H1 (cell line): ENCODE measurements around the gene GRK7. TPM values are rescaled to one million over a fixed set of nuclear protein-coding genes. Genes with fewer than 3 reads are reported as not detected.

Source experiments
- CTCF ChIA-PET: fragments of 300-600 bp; sonication (Branson Sonifier 250); formaldehyde crosslinking; loops from one replicate; lab custom pipeline; 2021; ENCODE audit not compliant: partially characterized antibody; lab: Charles Lee
- POLR2A ChIA-PET: fragments of 300-600 bp; sonication (Branson Sonifier 250); formaldehyde crosslinking; loops from one replicate; lab custom pipeline; 2021; ENCODE audit warnings: inconsistent platforms; ENCODE audit not compliant: partially characterized antibody; lab: Charles Lee
- DNase-seq, 2 experiments: peaks; one replicate each; pipeline versions ENCODE4 v3.0.0 to v3.0.0-alpha.2; 2010 to 2022; ENCODE audit warnings: low spot score in 2 of 2, low read depth in 1 of 2, mixed read lengths in 1 of 2
- FAIRE-seq: peaks from 2 replicates; lab custom pipeline; 2011; peaks lifted over from hg19 to GRCh38; lab: Jason Lieb, UNC
- H2AFZ ChIP-seq: 2 replicates; pipeline ENCODE4 v1.8.1; 2012; ENCODE audit warnings: low read length, inconsistent platforms
- H2AK5ac ChIP-seq: 2 replicates; pipeline ENCODE4 v1.6.1; 2013; ENCODE audit warnings: low read depth, low read length
- H2BK120ac ChIP-seq: replicated peaks from 2 replicates; pipeline ENCODE3; 2013; ENCODE audit warnings: low read depth, low read length, inconsistent platforms
- H2BK12ac ChIP-seq: 2 replicates; pipeline ENCODE4 v1.6.1; 2013; ENCODE audit warnings: low read depth, low read length
- H2BK15ac ChIP-seq: 2 replicates; pipeline ENCODE4 v1.6.1; 2013; ENCODE audit warnings: low read length
- H2BK20ac ChIP-seq: 2 replicates; pipeline ENCODE4 v1.6.1; 2013; ENCODE audit warnings: low read length
- H2BK5ac ChIP-seq: 2 replicates; pipeline ENCODE4 v1.6.1; 2013; ENCODE audit warnings: low read depth, low read length
- H3K14ac ChIP-seq: 2 replicates; pipeline ENCODE4 v1.6.1; 2013; ENCODE audit warnings: inconsistent platforms; ENCODE audit not compliant: insufficient read length
- H3K18ac ChIP-seq: 2 replicates; pipeline ENCODE4 v1.6.1; 2013; ENCODE audit warnings: low read length; ENCODE audit errors: extremely low read depth
- H3K23ac ChIP-seq: 2 replicates; pipeline ENCODE4 v1.6.1; 2013; ENCODE audit warnings: inconsistent platforms; ENCODE audit not compliant: insufficient read length
- H3K23me2 ChIP-seq: 2 replicates; pipeline ENCODE4 v1.6.1; 2013; ENCODE audit warnings: low read depth, low read length
- H3K27ac ChIP-seq: 2 replicates; pipeline ENCODE4 v1.6.1; 2011; ENCODE audit warnings: low read depth, low read length, inconsistent platforms
- H3K27me3 ChIP-seq, 4 experiments: replicated peaks in 1 of 4; 1 replicate in 1 of 4; 2 replicates in 3 of 4; pipeline versions ENCODE4 v1.6.1 to v1.8.1; 2011 to 2013; ENCODE audit warnings: low read length in 3 of 4, mild to moderate bottlenecking in 3 of 4, inconsistent platforms in 2 of 4, mixed read lengths in 2 of 4, moderate library complexity in 1 of 4; ENCODE audit not compliant: control insufficient read depth in 3 of 4, insufficient read depth in 3 of 4; ENCODE audit errors: extremely low read depth in 1 of 4
- H3K36me3 ChIP-seq, 4 experiments: 2 replicates each; pipeline versions ENCODE4 v1.6.1 to v1.8.1; 2011 to 2013; ENCODE audit warnings: mild to moderate bottlenecking in 4 of 4, low read length in 3 of 4, moderate library complexity in 2 of 4, control low read depth in 1 of 4, inconsistent platforms in 1 of 4; ENCODE audit not compliant: insufficient read depth in 4 of 4, control insufficient read depth in 2 of 4
- H3K4ac ChIP-seq: replicated peaks from 2 replicates; pipeline ENCODE3; 2013; ENCODE audit warnings: low read length, low read depth, mixed read lengths, inconsistent platforms; ENCODE audit not compliant: insufficient read length
- H3K4me1 ChIP-seq, 4 experiments: replicated peaks in 1 of 4; 1 replicate in 1 of 4; 2 replicates in 3 of 4; pipeline versions ENCODE4 v1.6.1 to v1.8.1; 2011 to 2013; ENCODE audit warnings: low read length in 3 of 4, inconsistent platforms in 2 of 4, mixed read lengths in 1 of 4; ENCODE audit not compliant: insufficient read depth in 4 of 4, control insufficient read depth in 3 of 4
- H3K4me2 ChIP-seq, 2 experiments: 2 replicates each; pipeline versions ENCODE4 v1.6.1 to v1.8.1; 2011 to 2013; ENCODE audit warnings: low read depth in 2 of 2, low read length in 2 of 2, control low read depth in 1 of 2, inconsistent platforms in 1 of 2, mild to moderate bottlenecking in 1 of 2; ENCODE audit not compliant: insufficient read depth in 1 of 2
- H3K4me3 ChIP-seq, 4 experiments: fragments of 200-600, 300-600 bp in 1 of 4; sonication (generic), shearing (Covaris generic), sonication (Bioruptor Twin) in 1 of 4; 2 replicates each; pipeline versions ENCODE4 v1.5.1 to v1.8.1; 2011 to 2016; ENCODE audit warnings: low read length in 4 of 4, low read depth in 3 of 4, control low read depth in 2 of 4, inconsistent platforms in 2 of 4, mild to moderate bottlenecking in 2 of 4, mixed read lengths in 1 of 4, moderate library complexity in 1 of 4; ENCODE audit not compliant: insufficient read depth in 2 of 4; ENCODE audit errors: extremely low read depth in 1 of 4
- H3K56ac ChIP-seq: replicated peaks from 2 replicates; pipeline ENCODE3; 2013; ENCODE audit warnings: low read depth, mild to moderate bottlenecking, mixed read lengths, low read length, inconsistent platforms; ENCODE audit not compliant: insufficient read length
- H3K79me1 ChIP-seq: 2 replicates; pipeline ENCODE4 v1.6.1; 2013; ENCODE audit warnings: low read depth, low read length, control low read depth
- H3K79me2 ChIP-seq, 2 experiments: 2 replicates each; pipeline versions ENCODE4 v1.6.1 to v1.8.1; 2012 to 2013; ENCODE audit warnings: low read length in 2 of 2, mild to moderate bottlenecking in 2 of 2, inconsistent platforms in 1 of 2; ENCODE audit not compliant: insufficient read depth in 2 of 2, control insufficient read depth in 1 of 2
- H3K9ac ChIP-seq, 4 experiments: replicated peaks in 1 of 4; 1 replicate in 1 of 4; 2 replicates in 3 of 4; pipeline versions ENCODE4 v1.6.1 to v1.8.1; 2011 to 2013; ENCODE audit warnings: low read depth in 3 of 4, low read length in 3 of 4, control low read depth in 2 of 4, mild to moderate bottlenecking in 2 of 4, moderate library complexity in 2 of 4, inconsistent platforms in 1 of 4; ENCODE audit errors: extremely low read depth in 1 of 4
- H3K9me3 ChIP-seq, 2 experiments: 2 replicates each; pipeline versions ENCODE4 v1.6.1 to v1.8.1; 2012 to 2013; ENCODE audit warnings: mild to moderate bottlenecking in 2 of 2, moderate library complexity in 2 of 2, control low read depth in 1 of 2, inconsistent platforms in 1 of 2, low read depth in 1 of 2, low read length in 1 of 2, mixed read lengths in 1 of 2; ENCODE audit not compliant: insufficient read depth in 2 of 2
- H4K20me1 ChIP-seq, 2 experiments: replicated peaks in 1 of 2; 2 replicates each; pipeline versions ENCODE3 to v1.8.1; 2011 to 2013; ENCODE audit warnings: inconsistent platforms in 2 of 2, low read length in 2 of 2, mild to moderate bottlenecking in 1 of 2; ENCODE audit not compliant: insufficient read depth in 2 of 2, control insufficient read depth in 1 of 2
- H4K5ac ChIP-seq: 2 replicates; pipeline ENCODE4 v1.6.1; 2013; ENCODE audit warnings: low read length, low read depth, mixed read lengths, inconsistent platforms; ENCODE audit not compliant: insufficient read length
- H4K8ac ChIP-seq: 2 replicates; pipeline ENCODE4 v1.8.0; 2013; ENCODE audit warnings: mild to moderate bottlenecking, moderate library complexity, low read length, inconsistent platforms; ENCODE audit not compliant: insufficient read depth; ENCODE audit errors: extremely low read depth
- H4K91ac ChIP-seq: replicated peaks from 2 replicates; pipeline ENCODE3; 2013; ENCODE audit warnings: low read length, mixed read lengths, inconsistent platforms; ENCODE audit not compliant: insufficient read length
- CREB1 ChIP-seq: IDR thresholded peaks from 2 replicates; pipeline ENCODE4 v1.6.1; 2012; ENCODE audit warnings: inconsistent platforms
- CTCF ChIP-seq, 3 experiments: IDR thresholded peaks; 1 replicate in 2 of 3; 2 replicates in 1 of 3; pipeline versions ENCODE4 v1.5.1 to v1.6.1; 2011; ENCODE audit warnings: low read length in 3 of 3, mild to moderate bottlenecking in 3 of 3, inconsistent platforms in 2 of 3, low read depth in 1 of 3, moderate library complexity in 1 of 3; ENCODE audit not compliant: insufficient read depth in 1 of 3; ENCODE audit errors: control extremely low read depth in 1 of 3
- RAD21 ChIP-seq, 2 experiments: IDR thresholded peaks in 1 of 2; conservative IDR thresholded peaks in 1 of 2; 2 replicates each; pipeline ENCODE4 v1.6.1; 2011; ENCODE audit warnings: low read depth in 2 of 2, low read length in 2 of 2, improper control_type of control experiment in 1 of 2, inconsistent platforms in 1 of 2, mild to moderate bottlenecking in 1 of 2, moderate library complexity in 1 of 2
- TBP ChIP-seq: IDR thresholded peaks from 2 replicates; pipeline ENCODE4 v1.6.1; 2011; ENCODE audit warnings: low read depth, low read length, improper control_type of control experiment
- YY1 ChIP-seq: IDR thresholded peaks from 2 replicates; pipeline ENCODE4 v1.6.1; 2011; ENCODE audit warnings: low read depth, mild to moderate bottlenecking, low read length
- WGBS, 2 experiments: shearing (Covaris generic) in 1 of 2; methylation state at CpG; one replicate each; pipeline versions ENCODE4 v1.1.6 to v1.1.7; 2013 to 2015; ENCODE audit warnings: low lambda C conversion rate in 2 of 2, mixed read lengths in 2 of 2, inconsistent platforms in 1 of 2, low coverage in 1 of 2, missing lambda C conversion rate in 1 of 2; ENCODE audit not compliant: insufficient replicate concordance in 2 of 2, insufficient coverage in 1 of 2, insufficient read length in 1 of 2; ENCODE audit errors: extremely low coverage in 1 of 2, missing lambda C conversion rate in 1 of 2; 5-methylcytosine and 5-hydroxymethylcytosine counted together
- polyA plus RNA-seq, 7 experiments: library from polyadenylated mRNA; depleted of rRNA in 3 of 7; stranded (reverse) in 5 of 7; unstranded in 2 of 7; fragments of >200 nt in 5 of 7; fragments of 200-250 nt in 2 of 7; gene quantifications; 1 replicate in 5 of 7; 2 replicates in 1 of 7; 4 replicates in 1 of 7; pipeline versions ENCODE4 v1.2.1 to v1.2.3, GENCODE V29; 2011 to 2013; ENCODE audit warnings: missing spikeins in 2 of 7, mixed read lengths in 2 of 7
- total RNA-seq: library from RNA; stranded (reverse); fragmentation: NEBNext Ultra II Directional; extraction: Animal tissue kit (Norgen Biotek cat#: 25700); gene quantifications from 2 replicates; pipeline ENCODE4 v1.2.1, GENCODE V29; 2021

GRK7 gene
- total and polyA plus RNA-seq, 2 of the 8 experiments (the other 6 are each of a cell fraction or from before 2014, with no cell fraction given): not detected

DNA sequence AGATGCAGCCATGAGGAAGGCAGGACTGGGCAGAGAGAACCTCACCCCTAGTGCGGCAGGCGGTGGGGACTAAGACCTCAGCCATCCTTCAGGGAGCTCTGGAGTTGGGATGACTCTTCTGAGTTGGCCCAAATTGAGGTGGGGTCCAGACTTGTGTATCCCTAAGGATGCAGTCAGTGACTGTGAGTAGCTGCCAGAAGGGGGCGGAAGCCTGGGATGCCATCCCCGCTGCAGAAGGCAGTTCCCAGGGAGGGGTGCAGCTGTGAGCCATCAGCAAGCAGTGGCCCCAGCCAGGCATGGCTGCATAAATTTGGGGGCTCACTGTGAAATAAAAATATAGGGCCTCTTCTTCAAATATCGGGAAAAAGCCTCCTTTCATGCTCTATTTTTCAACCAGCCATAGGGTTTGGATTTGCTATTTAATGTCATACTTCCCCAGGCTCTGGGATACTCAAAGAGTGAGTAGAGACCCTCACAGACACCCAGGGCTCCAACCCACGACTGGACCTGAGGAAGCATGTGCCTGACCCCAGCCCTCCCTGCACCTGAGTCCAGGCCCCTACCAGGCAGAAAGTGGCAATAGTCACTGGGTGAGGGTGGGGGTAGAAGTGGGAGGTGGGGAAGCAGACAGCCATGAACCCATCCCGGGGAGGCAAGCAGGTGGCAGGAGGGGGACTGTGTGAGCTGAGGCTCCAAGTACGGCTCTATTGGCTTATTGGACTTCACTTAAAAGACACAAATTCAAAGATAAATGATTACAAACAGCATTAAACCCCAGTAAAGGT is 30.5 kb downstream of the GRK7 start:
- peak in 1 of 2 experiments; percentile 68 for DNase-seq
- Histone ChIP-seq H3K56ac (no peak overlapping the region), H4K20me1 (no peaks in the 10 kb centered on the region), H3K36me3 (no peaks in the 10 kb centered on the region), H2BK15ac (0 out of 2 replicates have a peak overlapping the region, but pooled peaks have one; percentile 11), H3K79me2 (no peaks in the 10 kb centered on the region), H3K14ac (no peak overlapping the region), H2BK5ac (no peak overlapping the region), H4K5ac (no peak overlapping the region), H4K8ac (peak overlapping the region; percentile 15; the same call in 1 of the 2 replicates), H3K79me1 (no peaks in the 10 kb centered on the region), H3K4me3 (no peak overlapping the region), H2BK120ac (no peak overlapping the region), H3K4me1 (peaks cover 11 to 23% (median 17%) of the 10 kb centered on the region in 4 experiments), H3K23me2 (peaks cover 4% of the 10 kb centered on the region; the same call in 1 of the 2 replicates), H3K4ac (no peak overlapping the region), H3K9ac (no peak overlapping the region), H3K9me3 (no peaks in the 10 kb centered on the region), H4K91ac (no peak overlapping the region), H3K27me3 (peaks cover 0 to 18% (median 11%) of the 10 kb centered on the region in 4 experiments; a peak in 5 of 7 replicates), H3K23ac (no peak overlapping the region), H2AK5ac (no peak overlapping the region), H2AFZ (no peak overlapping the region), H3K18ac (no peak overlapping the region), H3K4me2 (no peak overlapping the region), H2BK12ac (no peak overlapping the region), H2BK20ac (no peak overlapping the region), H3K27ac (no peak overlapping the region)
- CTCF ChIA-PET: interaction anchor here (0.6 to 3.2 kb wide), 25 partner anchors 9 to 420 kb away, joined by 3 to 19 read pairs (median 3); partner anchors contain the start of gene RNF7
- WGBS, 2 experiments: 77% methylated on average over 8 of the region's 8 CpGs; no CpG with 5 or more reads in 1 of the 2 experiments
- POLR2A ChIA-PET: interaction anchor here (1.1 kb wide), 1 partner anchor 10 kb away, joined by 3 read pairs; no protein-coding TSS in a partner anchor
- FAIRE-seq: no peak
- TF ChIP-seq CTCF (IDR thresholded peaks at IDR 0.05; ENCODE audit: control extremely low read depth in 1 of 3, insufficient read depth in 1 of 3, low read depth in 1 of 3, low read length in 3 of 3) (peak; percentile 60 to 79 (median 78)), TBP (no peak), CREB1 (no peak), YY1 (0 out of 2 replicates have a peak, but pooled peaks have one; percentile 43), RAD21 (IDR thresholded peaks at IDR 0.05 in 1 of 2, conservative IDR thresholded peaks at IDR 0.05 in 1 of 2; ENCODE audit: low read depth in 2 of 2, low read length in 2 of 2) (peak; percentile 46 to 68)
